ENCODE results near the gene IFRD2. TPM values are rescaled to one million over a fixed set of nuclear protein-coding genes. Genes with fewer than 3 reads are reported as not detected.
A peak's percentile ranks its signal among the peaks of the same experiment; 100 is the strongest.

IFRD2 gene
- polyA plus RNA-seq, 1 of the 3 experiments (the other 2 are of a cell fraction): 73.2 TPM

DNA sequence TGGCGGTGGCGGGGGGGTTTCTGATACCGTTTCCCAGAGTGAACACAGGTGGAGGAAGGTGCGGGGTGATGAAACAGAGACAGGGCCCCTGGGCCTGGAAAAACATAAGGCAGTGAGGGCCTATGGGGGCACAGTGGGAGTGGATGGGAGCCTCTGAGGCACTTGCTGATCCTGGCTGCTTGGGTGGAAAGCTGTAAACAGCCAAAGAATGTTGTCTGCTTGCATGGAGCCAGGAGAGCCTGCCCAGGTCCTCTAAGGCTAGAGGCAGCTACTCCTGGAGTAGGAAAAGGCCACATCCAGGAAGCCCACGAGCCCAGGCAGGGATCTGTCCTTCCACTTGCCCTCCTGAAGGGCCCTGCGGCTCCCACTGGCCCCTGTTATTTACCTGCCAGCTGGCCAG lies 26.2 kb downstream of the IFRD2 start (continued):
- TF ChIP-seq REST (IDR thresholded peaks at IDR 0.05; ENCODE audit: low read depth, low read length): no peak

DNA sequence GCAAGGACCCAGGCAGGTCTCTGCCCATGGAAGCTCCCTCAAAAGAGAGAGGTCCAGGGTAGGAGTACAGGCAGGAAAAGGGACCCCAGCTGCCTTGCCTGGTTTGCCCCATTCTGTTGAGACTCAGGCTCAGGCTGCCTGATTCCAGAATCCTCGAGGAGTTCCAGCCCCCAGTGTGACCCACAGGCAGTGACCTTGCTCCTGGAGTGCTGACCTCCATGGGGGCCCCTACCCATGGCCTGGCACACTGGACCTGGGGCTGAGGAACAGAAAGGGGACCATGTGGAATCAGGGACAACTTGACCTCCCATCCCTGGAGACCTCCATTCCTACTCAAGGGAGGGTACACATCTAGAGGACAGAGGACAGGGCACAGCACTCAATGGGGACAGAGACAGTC lies 26.7 kb downstream of the IFRD2 start:
- Histone ChIP-seq H3K79me2 (ENCODE audit: insufficient read depth) (peaks cover 11% of the 10 kb centered on the region), H3K27ac (ENCODE audit: low read depth in 2 of 2, low read length in 1 of 2) (peak overlapping the region in 1 of 2 experiments; percentile 83; a peak in 2 of 4 replicates), H3K9me3 (no peaks in the 10 kb centered on the region), H3K4me2 (peak overlapping the region; percentile 78; the same call in 1 of the 2 replicates), H3K27me3 (ENCODE audit: insufficient read depth) (no peaks in the 10 kb centered on the region), H3K36me3 (replicated peaks in 1 of 2; ENCODE audit: control insufficient read depth in 1 of 2, insufficient read depth in 2 of 2, low read length in 1 of 2) (no peaks in the 10 kb centered on the region), H3K9ac (0 out of 2 replicates have a peak overlapping the region, but pooled peaks have one; percentile 41), H3K4me1 (ENCODE audit: control insufficient read depth in 1 of 2, insufficient read depth in 2 of 2, low read depth in 1 of 2, low read length in 1 of 2) (peaks cover 36 to 42% of the 10 kb centered on the region in 2 experiments; a peak in 3 of 4 replicates), H2AFZ (ENCODE audit: low read depth) (no peak overlapping the region), H4K20me1 (ENCODE audit: insufficient read depth) (no peaks in the 10 kb centered on the region), H3K4me3 (ENCODE audit: low read depth in 2 of 2, low read length in 1 of 2) (no peak overlapping the region), H3F3A (replicated peaks; ENCODE audit: insufficient read depth) (peaks cover 26% of the 10 kb centered on the region), H3K9me2 (no peaks in the 10 kb centered on the region)
- CTCF ChIA-PET: interaction anchor here (0.9 to 6.6 kb wide), 7 partner anchors 9 to 143 kb away, joined by 3 to 49 read pairs (median 10); no protein-coding TSS in a partner anchor
- POLR2A ChIA-PET: no interaction called here
- TF ChIP-seq YY1 (IDR thresholded peaks at IDR 0.05; ENCODE audit: low read depth) (no peak), ZBTB33 (IDR thresholded peaks at IDR 0.05; ENCODE audit: borderline replicate concordance, low read depth) (no peak), RFX5 (IDR thresholded peaks at IDR 0.05; ENCODE audit: low read length) (no peak), CHD2 (IDR thresholded peaks at IDR 0.05; ENCODE audit: low read length, partially characterized antibody) (no peak), FOXM1 (IDR thresholded peaks at IDR 0.05; ENCODE audit: low read depth) (no peak), GABPA (IDR thresholded peaks at IDR 0.05; ENCODE audit: low read depth) (no peak), SMC3 (IDR thresholded peaks at IDR 0.05; ENCODE audit: low read depth, low read length) (no peak)
- 100% methylated on average over 1 of the region's 1 CpG for WGBS (ENCODE audit: low lambda C conversion rate)
- no peak for DNase-seq

Data from SK-N-SH (cell line).